ENCODE measurements around the gene CDT1.

Gene CDT1

DNA sequence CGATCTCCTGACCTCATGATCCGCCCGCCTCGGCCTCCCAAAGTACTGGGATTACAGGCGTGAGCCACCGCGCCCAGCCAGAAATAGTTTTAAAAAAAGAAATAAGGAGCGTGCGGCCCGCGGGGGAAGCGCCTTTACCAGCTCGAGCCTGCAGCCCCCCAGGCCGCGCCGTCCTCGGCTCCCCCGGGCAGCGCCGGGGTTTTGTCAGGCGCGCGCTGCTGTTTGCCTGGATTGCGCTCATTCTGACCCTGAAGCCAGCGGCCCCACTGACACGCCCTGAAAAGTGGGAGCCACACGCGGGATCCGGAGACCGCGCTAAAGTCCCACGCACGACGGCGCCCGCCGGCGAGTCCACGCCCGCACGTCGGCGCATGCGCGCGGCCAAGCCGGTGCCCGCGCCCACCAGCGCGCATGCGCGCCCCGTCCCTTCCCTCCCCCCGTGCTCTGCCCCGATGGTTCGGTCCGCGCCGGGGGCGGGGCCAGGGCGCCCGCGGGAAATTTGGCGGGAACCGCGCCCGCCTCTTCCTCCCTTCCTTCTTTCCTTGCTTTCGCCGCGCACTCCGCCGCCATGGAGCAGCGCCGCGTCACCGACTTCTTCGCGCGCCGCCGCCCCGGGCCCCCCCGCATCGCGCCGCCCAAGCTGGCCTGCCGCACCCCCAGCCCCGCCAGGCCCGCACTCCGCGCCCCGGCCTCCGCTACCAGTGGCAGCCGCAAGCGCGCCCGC, at the start of gene CDT1:
Gene CDT1, plus strand, starts transcription at position 526 of the 724 bp plus-strand sequence. Its CDS starts 43 bp downstream, at position 569.
- peak; percentile 86 for DNase-seq (ENCODE audit: low read depth)

DNA sequence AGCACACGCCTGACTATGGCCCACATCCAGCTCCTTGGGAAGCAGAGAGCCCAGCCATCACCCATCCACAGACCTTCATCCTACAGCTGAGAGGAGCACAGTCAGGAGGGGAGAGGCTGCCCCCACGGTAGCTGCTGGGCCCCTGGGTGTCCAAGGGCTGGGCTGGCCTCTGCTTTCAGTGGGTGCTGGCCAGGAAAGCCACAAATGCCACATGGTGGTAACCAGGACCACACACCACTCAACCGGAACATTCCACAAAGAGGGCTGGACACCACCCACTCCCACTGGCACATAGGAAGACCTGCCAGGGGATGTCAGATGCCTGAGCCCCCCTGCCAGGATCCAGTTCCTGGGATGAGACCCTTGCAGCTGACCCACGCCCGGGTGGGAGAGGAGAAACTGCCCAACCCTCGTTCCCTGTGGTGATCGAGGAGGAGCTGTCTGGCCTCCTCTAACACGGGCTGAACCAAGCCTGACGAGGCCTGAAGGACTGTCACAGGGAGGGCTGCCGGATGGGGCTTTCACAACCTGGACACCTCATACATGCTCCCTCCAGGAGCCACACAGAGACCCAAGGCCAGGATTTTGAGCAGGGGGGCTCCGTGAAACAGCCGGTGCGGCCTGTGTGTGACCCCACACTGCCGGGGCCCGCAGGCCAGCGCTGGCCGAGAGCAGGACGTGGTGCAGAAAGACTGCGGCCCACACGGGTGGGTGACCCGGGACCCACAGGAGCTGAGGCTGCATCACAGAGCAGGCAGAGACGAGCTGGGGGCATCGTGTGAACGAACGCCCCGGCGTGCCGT, 49.3 kb upstream of the CDT1 start:
- DNase-seq (ENCODE audit: low read depth): no peak

DNA sequence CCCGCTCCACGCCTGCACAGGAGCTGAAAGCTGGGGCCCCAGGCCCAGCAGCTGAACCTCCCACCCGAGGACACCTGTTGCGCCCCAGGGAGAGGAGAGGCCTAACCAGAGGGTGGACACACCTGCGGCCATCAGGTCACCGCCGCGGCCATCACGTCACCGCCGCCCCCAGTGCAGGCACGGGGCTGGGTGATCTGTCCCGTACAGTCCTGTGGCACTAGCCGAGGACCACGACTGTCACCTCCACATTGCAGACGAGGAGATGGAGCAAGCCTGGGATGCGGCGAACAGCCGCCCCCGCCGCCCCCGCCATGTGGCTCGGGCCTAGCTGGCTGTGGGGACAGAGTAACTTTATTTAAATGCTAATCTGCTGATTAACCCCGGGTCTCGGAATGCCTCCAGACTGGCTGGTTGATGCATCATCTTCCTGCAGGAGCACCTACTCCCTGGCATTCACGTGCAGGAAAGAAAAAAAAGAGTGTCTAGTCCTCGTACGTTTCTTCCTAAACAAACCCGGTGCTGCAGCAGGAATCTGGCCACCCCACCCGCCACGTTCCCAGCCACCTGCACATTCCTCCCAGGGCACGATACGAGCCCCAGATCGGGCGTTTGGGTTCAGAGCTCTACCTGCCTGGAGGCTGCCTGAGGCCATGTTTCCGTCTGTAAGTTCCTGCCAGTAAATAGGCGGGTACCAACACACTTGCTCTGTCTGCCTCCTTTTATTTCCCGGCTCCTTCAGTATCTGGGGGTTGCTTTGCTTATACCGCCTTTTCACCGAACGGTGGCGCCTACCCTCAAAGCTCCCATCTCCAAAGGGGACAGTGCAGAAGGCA, 48.5 kb upstream of the CDT1 start:
- DNase-seq (ENCODE audit: low read depth): peak; percentile 79

GRCh38 chr16:88755745-88756443, 47.7 kb upstream of the CDT1 start:
- DNase-seq (ENCODE audit: low read depth): no peak

DNA sequence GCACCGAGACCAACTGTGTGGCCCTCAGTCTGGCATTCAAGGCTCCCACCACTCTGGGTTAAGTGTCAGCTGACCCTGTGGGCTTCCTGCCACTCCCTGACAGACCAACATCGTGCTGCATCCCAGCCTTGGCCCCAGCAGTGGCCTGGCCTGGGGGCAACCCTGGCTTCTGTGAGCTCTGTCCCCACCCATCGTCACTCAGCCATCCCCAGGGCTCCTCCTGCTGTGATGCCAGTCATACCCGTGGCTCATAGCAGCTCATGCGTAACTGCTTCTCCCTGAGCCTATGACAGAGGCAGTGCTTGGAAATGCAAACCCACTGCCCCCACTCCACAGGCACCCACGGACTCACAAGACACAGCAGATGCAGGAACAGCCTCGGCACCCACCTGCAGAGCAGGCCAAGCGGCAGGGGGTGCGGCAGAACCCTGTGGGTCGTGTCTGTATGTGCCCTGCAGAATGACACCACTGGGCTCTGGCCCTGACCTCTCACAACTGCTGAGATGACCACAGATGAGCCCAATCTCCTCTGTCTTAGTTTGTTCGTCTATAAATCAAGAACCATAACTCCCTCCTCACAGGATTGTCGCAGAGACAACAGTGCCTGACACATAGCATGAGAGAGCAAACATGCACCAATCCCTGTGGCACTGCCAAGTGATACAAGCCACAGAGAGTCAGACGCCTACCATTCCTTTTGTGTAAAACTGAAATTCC, 45.2 kb upstream of the CDT1 start:
- no peak for DNase-seq (ENCODE audit: low read depth)

- DNase-seq (ENCODE audit: low read depth): no peak
Observed at GRCh38 chr16:88758944-88759244, 44.7 kb upstream of the CDT1 start.

DNA sequence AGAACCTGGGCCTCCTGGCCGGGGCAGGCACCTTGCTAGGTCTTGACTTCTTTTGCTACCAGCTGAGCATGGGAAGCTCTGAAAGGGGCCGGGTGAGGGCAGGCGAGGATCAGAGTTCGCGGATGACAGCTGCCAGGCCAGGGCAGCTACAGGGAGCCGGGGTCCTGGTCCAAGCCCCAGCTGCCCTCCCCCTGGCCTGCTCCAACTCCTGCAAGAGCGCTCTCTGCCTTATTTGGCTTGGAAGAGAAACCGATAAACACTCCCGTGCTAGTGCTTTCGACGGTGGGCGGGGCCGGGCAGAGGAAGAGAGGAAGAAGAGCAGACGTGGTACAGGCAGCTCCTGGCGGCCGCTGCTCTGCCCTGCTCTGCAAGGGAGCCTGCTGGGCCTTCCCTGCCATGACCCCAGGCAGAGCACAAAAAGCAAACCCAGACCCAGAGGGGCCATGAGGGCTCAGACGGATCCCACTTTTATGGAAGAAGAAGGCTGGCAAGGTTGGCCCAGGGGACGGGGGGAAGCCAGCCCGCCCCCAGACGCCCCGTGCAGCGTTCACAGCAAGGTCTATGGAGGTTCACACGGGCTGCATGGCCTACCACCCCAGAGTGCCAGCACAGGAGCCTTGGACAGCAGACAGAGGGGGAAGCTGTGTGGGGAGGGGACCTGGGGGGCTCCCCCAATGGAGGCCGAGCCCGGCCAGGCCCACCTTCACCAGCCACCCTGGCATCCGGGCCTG, 44.2 kb upstream of the CDT1 start:
- DNase-seq (ENCODE audit: low read depth): no peak

- DNase-seq (ENCODE audit: low read depth): no peak
Observed at GRCh38 chr16:88759976-88760350, 43.6 kb upstream of the CDT1 start.

- DNase-seq (ENCODE audit: low read depth): no peak
Observed at GRCh38 chr16:88760424-88761142, 43.0 kb upstream of the CDT1 start.

DNA sequence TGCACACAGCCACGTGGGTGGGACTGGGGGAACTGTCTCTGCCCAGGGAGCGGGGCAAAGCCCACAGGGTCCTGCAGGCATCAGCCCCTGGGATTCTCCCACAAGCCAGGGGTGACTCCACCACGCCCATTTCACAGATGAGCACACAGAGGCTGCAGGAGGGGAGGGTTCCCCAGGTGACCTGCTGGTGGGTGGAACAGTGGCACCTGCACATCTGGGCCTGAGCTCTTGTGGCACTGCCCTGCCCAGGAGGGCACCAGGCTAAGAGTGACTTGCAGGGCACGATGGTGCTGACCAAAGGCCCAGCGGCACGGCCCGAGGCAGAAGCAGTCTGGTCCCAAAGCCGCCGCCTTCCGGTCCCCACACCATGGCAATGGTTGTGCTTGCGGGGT, 42.5 kb upstream of the CDT1 start:
- DNase-seq (ENCODE audit: low read depth): no peak

DNA sequence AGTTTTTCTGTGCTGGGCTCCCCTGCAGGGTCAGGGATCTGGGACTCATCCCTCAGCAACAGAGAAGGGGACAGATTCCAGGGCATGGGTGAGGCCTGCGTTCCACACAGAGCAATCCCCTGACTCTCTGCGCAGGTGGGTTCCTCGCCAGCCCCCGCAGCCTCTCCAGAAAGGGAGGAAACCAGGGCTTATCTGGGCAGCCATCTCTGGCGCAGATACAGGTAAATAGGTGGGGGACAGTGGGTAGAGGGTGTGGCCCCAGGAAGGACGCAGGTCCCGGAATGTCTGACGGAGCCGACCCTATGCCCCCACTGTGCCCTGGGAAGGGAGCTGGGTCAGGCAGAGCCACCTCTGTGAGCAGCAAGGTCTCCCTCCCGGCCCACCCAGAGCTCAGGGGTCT, 41.8 kb upstream of the CDT1 start:
- no peak for DNase-seq (ENCODE audit: low read depth)

DNA sequence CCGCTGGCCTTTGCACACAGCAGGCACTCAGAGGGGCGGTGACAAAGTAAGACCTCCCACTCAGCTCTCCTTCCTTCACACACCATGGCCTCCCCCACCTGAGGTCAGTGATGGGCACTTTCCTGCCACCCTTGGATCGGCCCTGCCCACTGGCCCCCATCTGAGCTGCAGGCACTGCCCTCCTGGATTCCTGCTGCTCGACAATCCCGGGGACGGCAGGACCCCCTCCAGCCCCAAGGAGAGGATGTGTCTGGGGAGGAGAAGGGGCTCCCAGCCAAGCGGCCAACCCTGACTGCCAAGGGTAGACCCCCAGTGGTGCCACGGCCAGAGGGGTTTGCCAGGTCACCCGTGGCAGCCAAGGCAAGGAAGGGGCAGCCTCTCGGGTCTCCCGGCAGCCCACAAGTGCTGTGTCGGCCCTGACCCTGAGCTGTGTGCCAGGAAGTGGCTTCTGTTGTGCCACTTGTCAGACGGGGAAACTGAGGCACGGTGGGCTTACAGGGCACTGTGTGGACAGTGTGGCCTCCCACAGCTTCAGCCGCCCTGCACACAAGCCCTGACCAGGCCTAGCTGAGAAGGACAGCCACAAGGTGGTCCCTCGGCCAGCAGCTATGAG, 41.2 kb upstream of the CDT1 start:
- no peak for DNase-seq (ENCODE audit: low read depth)

- no peak for DNase-seq (ENCODE audit: low read depth)
Observed at GRCh38 chr16:88762941-88763340, 40.6 kb upstream of the CDT1 start.

DNA sequence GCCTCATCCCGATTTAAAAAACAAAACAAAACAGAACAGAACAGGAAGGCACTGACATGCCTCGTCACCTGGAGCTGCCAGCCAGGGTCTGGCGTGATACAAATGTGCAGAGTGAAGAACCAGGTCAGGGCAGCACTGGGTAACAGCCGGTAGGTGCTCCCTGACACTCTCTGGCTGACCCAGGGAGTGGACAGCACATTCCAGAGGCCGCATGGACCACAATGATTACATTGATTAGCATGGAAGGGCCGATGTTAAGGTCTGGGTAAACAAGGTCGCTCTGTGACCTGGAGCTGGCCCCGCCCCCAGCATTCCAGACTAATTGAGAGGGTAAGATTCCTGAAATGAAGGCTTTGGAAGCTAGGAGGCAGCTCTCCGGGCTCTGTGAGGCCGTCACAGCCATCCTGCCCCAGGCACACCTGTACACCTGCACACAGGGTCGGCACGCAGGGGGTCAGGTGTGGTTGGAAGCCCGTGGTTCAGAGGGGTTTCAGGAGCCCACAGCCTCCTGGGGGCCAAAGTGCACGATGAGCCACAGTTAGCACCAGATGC, 40.0 kb upstream of the CDT1 start:
- DNase-seq (ENCODE audit: low read depth): no peak

- DNase-seq (ENCODE audit: low read depth): no peak
Observed at GRCh38 chr16:88764080-88764479, 39.5 kb upstream of the CDT1 start.

DNA sequence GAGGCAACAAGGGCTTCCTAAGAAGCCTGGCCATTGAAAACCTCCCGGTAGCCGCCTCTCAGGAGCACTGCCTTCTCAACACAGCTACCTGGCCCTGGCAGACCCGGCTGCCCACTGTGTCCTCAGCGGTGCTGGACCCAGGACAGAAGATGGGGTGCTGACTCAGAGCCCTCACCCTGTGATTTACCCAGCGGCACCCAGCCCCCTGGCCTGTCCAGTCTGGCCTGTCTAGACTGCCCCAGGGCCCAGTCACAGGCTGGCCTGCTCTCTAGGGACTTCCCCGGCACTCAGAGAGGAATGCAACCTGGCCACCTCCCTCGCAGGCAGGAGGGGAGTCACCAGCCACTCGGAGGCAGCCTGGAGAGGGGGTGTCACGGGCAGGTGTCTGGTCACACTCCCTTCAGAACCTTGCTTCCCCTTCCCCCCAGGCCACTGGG, 38.7 kb upstream of the CDT1 start:
- DNase-seq (ENCODE audit: low read depth): peak; percentile 70

GRCh38 chr16:88766975-88767374, 36.6 kb upstream of the CDT1 start:
- no peak for DNase-seq (ENCODE audit: low read depth)

DNA sequence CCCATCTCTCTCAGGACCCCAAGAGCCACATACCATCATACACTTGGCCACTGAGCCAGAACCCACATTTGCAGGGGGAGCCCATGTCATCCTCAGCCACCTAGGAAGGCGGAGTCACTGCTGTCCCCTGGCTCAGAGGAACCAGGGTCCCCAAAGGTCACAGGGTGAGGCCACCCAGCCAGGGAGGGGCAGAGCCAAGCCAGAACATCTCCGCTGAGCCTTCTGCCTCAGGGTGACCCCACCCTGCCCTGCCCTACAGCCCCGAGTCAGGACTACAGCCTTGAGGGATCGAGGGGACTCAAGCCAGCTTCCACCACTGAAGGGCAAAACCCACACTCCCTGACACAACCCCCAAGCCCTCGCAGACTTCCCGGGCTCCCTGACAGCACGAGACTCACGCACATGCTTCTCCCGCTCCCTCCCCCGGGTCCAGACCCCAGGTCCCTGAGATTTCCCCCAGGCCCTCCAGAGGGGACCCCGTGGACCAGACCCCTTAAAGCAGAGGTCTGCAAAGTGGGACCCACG, 36.0 kb upstream of the CDT1 start:
- DNase-seq (ENCODE audit: low read depth): no peak

Data from ELR (cell line).